Measurements from ENCODE around the gene NADSYN1. TPM values are rescaled to one million over a fixed set of nuclear protein-coding genes. Genes with fewer than 3 reads are reported as not detected.

The NADSYN1 gene
- total RNA-seq, 2 donors from 2014 or later = 117 to 129 TPM

DNA sequence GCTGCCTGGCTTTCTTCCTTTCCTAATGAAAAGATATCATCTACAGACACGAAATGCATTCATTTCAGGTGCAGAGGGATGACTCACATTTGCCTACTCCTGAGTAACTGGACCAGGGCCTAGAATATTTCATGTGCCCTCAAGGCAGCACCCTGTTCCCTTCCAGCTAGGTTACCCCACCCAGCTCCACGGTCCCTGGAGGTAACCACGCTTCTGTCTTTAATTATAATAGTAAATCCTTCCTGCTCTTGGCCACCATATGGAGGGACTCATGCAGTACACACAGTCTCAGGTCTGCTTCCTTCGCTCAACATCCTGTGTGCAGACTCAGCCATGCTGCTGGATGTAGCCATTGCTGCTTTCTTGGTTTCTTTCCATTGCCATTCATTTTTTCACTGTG is 27.1 kb upstream of the NADSYN1 start:
- H3K4me3 Mint-ChIP-seq = no peak overlapping the region
- no peak for ATAC-seq
- H3K27me3 Mint-ChIP-seq = no peaks in the 10 kb centered on the region
- H3K9me3 Mint-ChIP-seq = no peaks in the 10 kb centered on the region
- H3K36me3 Mint-ChIP-seq = no peaks in the 10 kb centered on the region
- DNase-seq (ENCODE audit: low spot score) = no peak
- peaks cover 0 to 5% of the 10 kb centered on the region in 2 donors for H3K4me1 Mint-ChIP-seq (ENCODE audit: low read depth in 2 of 2)
- H3K27ac Mint-ChIP-seq = no peak overlapping the region

DNA sequence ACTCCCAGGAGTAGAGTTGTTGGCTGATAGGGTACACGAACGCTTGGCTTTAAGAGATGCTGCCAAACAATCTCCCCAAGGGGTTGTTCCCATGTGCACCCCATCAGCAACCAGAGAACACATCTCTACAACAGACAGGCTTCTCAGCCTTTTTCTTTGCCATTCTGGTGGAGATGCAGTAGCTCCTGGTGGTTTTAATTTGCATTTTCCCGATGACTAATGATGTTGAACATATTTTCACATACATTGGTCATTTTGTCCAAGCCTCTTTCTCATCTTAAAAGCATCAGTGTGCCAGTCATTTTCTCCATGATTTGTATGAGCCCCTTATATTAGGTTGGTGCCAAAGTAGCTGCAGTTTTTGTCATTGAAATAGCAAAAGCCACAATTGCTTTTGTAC is 26.6 kb upstream of the NADSYN1 start:
- DNase-seq (ENCODE audit: low spot score) = no peak
- no peak overlapping the region for H3K27ac Mint-ChIP-seq
- H3K4me1 Mint-ChIP-seq (ENCODE audit: low read depth in 2 of 2) = peaks cover 0 to 5% of the 10 kb centered on the region in 2 donors
- ATAC-seq = no peak
- H3K4me3 Mint-ChIP-seq = no peak overlapping the region
- no peaks in the 10 kb centered on the region for H3K27me3 Mint-ChIP-seq
- H3K36me3 Mint-ChIP-seq = no peaks in the 10 kb centered on the region
- H3K9me3 Mint-ChIP-seq = no peaks in the 10 kb centered on the region

- H3K27ac Mint-ChIP-seq = no peak overlapping the region
Observed at GRCh38 chr11:71428861-71429435, 24.1 kb upstream of the NADSYN1 start.

GRCh38 chr11:71429701-71430100 is 23.3 kb upstream of the NADSYN1 start:
- H3K4me3 Mint-ChIP-seq = no peak overlapping the region
- no peaks in the 10 kb centered on the region for H3K36me3 Mint-ChIP-seq
- H3K4me1 Mint-ChIP-seq (ENCODE audit: low read depth in 2 of 2) = peaks cover 0 to 5% of the 10 kb centered on the region in 2 donors

More at GRCh38 chr11:71428861-71429435, 24.1 kb upstream of the NADSYN1 start:
- no peaks in the 10 kb centered on the region for H3K27me3 Mint-ChIP-seq
- H3K36me3 Mint-ChIP-seq = no peaks in the 10 kb centered on the region
- H3K4me3 Mint-ChIP-seq = no peak overlapping the region
- H3K4me1 Mint-ChIP-seq (ENCODE audit: low read depth in 2 of 2) = peaks cover 0 to 5% of the 10 kb centered on the region in 2 donors
- no peak for DNase-seq (ENCODE audit: low spot score)
- ATAC-seq = no peak
- no peaks in the 10 kb centered on the region for H3K9me3 Mint-ChIP-seq

DNA sequence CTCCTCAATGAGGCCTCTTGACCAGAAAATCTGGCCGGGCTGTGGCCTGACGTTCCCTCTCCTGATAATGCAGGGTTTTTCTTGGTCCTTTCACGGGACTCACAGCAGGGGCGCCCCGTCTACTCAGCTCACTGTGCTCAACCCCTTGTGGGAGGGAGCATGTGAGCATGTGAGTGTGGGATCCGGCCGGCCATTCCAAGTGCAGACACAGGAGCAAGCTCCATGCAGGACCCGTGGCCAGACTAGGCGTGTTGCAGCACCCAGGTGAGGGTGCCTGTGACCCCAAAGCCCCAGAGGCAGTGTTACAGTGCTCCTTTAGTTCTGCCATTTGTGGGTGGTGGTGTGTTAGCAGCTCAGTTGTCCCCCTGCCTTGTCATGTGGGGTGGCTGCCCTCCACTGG is 22.8 kb upstream of the NADSYN1 start:
- no peaks in the 10 kb centered on the region for H3K9me3 Mint-ChIP-seq
- no peaks in the 10 kb centered on the region for H3K27me3 Mint-ChIP-seq
- no peak overlapping the region for H3K4me3 Mint-ChIP-seq
- H3K27ac Mint-ChIP-seq = no peak overlapping the region
- peaks cover 0 to 5% of the 10 kb centered on the region in 2 donors for H3K4me1 Mint-ChIP-seq (ENCODE audit: low read depth in 2 of 2)
- DNase-seq (ENCODE audit: low spot score) = no peak
- ATAC-seq = no peak
- H3K36me3 Mint-ChIP-seq = no peaks in the 10 kb centered on the region

More at GRCh38 chr11:71429701-71430100, 23.3 kb upstream of the NADSYN1 start:
- H3K27me3 Mint-ChIP-seq = no peaks in the 10 kb centered on the region
- H3K27ac Mint-ChIP-seq = no peak overlapping the region
- no peaks in the 10 kb centered on the region for H3K9me3 Mint-ChIP-seq
- DNase-seq (ENCODE audit: low spot score) = no peak
- no peak for ATAC-seq

DNA sequence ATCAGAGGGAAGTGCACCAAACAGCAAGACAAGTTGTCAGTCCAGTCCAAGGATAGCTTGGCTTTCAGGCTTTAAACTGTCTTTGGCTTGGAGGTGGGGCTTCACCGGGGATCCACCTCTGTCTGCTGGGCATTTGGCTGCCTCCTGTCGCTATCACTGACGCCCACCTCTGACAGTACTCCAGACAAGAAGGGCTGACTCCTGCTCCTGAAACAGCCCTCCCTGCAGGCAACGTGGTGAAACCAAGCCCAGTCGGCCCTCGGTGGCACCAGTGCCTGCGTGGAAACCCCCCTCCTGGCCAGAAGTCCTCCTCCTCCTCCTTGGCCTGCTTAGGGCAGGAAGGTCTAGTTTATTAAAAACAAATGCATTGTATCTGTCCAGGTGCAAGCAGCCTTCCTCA is 21.7 kb upstream of the NADSYN1 start:
- H3K4me1 Mint-ChIP-seq (ENCODE audit: low read depth in 2 of 2) = peaks cover 0 to 5% of the 10 kb centered on the region in 2 donors
- H3K36me3 Mint-ChIP-seq = no peaks in the 10 kb centered on the region
- no peak overlapping the region for H3K4me3 Mint-ChIP-seq
- ATAC-seq = no peak
- H3K27ac Mint-ChIP-seq = no peak overlapping the region
- no peak for DNase-seq (ENCODE audit: low spot score)
- H3K9me3 Mint-ChIP-seq = no peaks in the 10 kb centered on the region
- no peaks in the 10 kb centered on the region for H3K27me3 Mint-ChIP-seq

DNA sequence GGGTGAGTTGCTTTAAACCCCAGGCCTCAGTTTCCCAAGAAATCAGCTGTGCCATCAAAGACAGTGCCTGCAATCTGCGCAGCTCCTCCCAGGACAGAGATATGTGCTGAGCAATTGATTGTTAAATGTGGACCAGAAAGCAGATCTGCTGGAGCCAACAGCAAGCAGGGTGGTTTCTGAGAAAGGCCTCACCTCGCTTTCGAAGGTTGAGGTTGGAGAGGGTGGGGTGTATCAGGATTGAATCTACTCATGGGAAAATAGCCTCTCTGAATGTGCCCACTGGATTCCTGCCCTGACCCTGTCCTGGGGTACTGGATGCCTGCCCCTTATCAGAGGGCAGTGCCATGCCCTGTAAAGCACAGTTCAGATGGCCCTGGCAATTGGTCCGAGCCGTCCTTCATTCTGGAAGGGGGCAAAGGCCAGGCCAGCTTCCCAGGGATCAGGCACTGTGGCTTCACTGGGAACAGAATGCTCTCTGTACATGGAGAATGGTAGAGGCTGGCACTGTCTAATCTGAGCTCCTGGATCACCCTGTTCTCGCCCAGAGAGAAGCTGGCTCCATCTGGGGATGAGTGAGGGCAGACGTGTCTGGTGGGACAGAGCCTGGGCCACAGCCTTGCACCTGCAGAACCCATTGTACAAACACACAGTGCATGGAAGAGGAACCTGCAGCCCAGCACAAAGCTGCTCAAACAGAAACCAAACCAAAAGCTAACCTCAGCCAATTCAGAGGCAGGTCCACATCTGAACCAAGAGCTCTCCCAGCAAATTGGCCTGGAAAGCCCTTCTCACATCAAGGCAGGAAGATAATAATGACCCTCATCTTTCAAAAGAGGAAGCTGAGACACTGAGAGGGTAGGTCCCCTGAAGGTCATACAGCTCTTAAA is 20.0 kb upstream of the NADSYN1 start:
- ATAC-seq (no peak), DNase-seq (ENCODE audit: low spot score) (no peak)
- Mint-ChIP-seq H3K9me3 (no peaks in the 10 kb centered on the region), H3K4me1 (ENCODE audit: low read depth in 2 of 2) (peaks cover 0 to 5% of the 10 kb centered on the region in 2 donors), H3K4me3 (no peak overlapping the region), H3K27me3 (no peaks in the 10 kb centered on the region), H3K27ac (no peak overlapping the region), H3K36me3 (no peaks in the 10 kb centered on the region)

DNA sequence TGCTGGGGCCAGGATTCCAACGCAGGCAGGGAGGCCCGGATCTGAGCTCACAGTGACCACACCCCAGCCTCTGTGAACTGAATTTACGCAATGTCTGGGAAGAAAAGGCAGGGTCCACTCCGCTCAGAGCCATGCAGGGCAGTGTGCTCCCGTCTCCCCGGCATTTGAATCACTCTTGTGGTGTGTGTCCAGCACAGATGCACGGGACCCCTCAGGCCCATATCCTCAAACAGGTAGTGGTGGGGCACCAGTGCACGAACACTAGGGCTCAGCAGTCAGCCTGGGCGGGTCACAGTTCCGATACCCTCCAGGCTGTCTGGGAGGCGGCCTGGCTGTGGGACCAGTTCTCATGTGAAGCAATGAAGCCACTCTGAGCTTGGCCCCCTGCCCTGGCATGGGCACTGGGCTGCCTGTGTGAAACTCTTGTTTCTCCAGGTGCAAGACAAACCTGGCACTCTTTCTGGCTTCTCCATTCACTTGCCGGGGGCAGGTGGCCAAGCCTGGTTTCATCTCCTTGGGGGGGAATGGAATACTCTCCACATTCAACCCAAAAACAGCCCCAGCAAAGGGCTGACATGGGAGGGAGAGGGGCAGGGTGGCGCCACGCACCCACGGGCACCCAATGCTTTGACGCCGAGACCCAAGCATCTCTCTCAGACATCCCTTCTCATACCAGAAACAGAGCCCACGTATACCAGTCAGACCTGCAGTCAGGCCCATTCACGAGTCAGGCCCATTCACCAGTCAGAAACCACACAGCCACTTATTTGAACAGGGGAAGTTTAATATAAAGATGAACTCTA is 19.2 kb upstream of the NADSYN1 start:
- Mint-ChIP-seq H3K27ac (no peak overlapping the region), H3K4me3 (no peak overlapping the region), H3K4me1 (ENCODE audit: low read depth in 2 of 2) (peaks cover 0 to 5% of the 10 kb centered on the region in 2 donors), H3K36me3 (no peaks in the 10 kb centered on the region), H3K9me3 (no peaks in the 10 kb centered on the region), H3K27me3 (no peaks in the 10 kb centered on the region)
- no peak for ATAC-seq
- DNase-seq (ENCODE audit: low spot score) = no peak

- ATAC-seq = no peak
- DNase-seq (ENCODE audit: low spot score) = no peak
- Mint-ChIP-seq H3K4me1 (ENCODE audit: low read depth in 2 of 2) (no peaks in the 10 kb centered on the region), H3K27me3 (no peaks in the 10 kb centered on the region), H3K4me3 (no peak overlapping the region), H3K36me3 (no peaks in the 10 kb centered on the region), H3K27ac (no peak overlapping the region), H3K9me3 (no peaks in the 10 kb centered on the region)
Observed at GRCh38 chr11:71434576-71435130, 18.4 kb upstream of the NADSYN1 start.

GRCh38 chr11:71435278-71435951 is 17.6 kb upstream of the NADSYN1 start:
- no peaks in the 10 kb centered on the region for H3K27me3 Mint-ChIP-seq
- peaks cover 0 to 7% of the 10 kb centered on the region in 2 donors for H3K4me1 Mint-ChIP-seq (ENCODE audit: low read depth in 2 of 2)
- DNase-seq (ENCODE audit: low spot score) (no peak), ATAC-seq (no peak)
- H3K36me3 Mint-ChIP-seq = no peaks in the 10 kb centered on the region
- H3K4me3 Mint-ChIP-seq = no peak overlapping the region
- H3K27ac Mint-ChIP-seq = no peak overlapping the region
- no peaks in the 10 kb centered on the region for H3K9me3 Mint-ChIP-seq

GRCh38 chr11:71436861-71437260 is 16.1 kb upstream of the NADSYN1 start:
- no peak overlapping the region for H3K4me3 Mint-ChIP-seq
- ATAC-seq = no peak
- no peak overlapping the region for H3K27ac Mint-ChIP-seq
- no peaks in the 10 kb centered on the region for H3K27me3 Mint-ChIP-seq
- no peaks in the 10 kb centered on the region for H3K36me3 Mint-ChIP-seq
- DNase-seq (ENCODE audit: low spot score) = no peak
- H3K4me1 Mint-ChIP-seq (ENCODE audit: low read depth in 2 of 2) = peaks cover 0 to 8% of the 10 kb centered on the region in 2 donors
- no peaks in the 10 kb centered on the region for H3K9me3 Mint-ChIP-seq

DNA sequence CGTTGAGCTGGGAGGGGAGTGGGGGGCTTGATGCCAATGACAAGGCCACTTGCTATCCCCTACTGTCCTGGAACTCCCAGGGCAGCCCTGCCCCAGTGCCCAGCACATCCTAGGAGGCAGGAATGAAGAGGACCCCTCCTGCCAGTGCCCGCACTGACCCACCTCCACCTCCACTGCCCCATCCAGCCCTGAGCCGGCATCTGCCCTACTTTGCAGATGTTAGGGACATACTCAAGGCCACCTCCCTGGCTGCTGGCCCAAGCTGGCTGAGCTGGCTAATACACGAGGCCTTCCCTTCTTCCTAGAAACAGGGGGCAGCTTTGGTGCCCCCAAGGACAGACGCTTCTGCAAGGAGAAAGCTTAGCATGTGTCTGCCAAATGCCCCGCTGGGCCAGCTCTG is 15.6 kb upstream of the NADSYN1 start:
- Mint-ChIP-seq H3K9me3 (no peaks in the 10 kb centered on the region), H3K27ac (no peak overlapping the region), H3K4me3 (no peak overlapping the region), H3K36me3 (no peaks in the 10 kb centered on the region), H3K27me3 (no peaks in the 10 kb centered on the region), H3K4me1 (ENCODE audit: low read depth in 2 of 2) (peaks cover 0 to 8% of the 10 kb centered on the region in 2 donors)
- no peak for ATAC-seq
- no peak for DNase-seq (ENCODE audit: low spot score)

DNA sequence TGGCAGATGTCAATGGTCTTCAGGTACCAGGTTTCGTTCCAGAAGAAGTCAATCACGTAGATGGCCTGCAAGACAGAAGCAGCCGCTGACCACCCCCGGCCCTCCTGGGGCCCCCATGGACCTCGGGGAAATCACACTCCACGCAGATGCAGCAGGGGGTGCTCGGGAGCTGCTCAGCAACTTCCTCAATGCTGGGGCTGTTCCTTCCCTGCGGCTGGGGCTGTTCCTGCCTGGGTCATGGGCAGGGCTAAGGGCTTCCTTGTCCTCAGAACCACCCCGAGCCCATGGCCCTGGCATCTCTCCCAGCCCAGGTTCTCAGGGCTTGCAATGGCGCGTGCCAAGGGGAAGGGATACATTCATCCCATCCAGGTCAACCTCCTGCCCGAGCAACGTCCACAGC is 15.1 kb upstream of the NADSYN1 start:
- no peaks in the 10 kb centered on the region for H3K27me3 Mint-ChIP-seq
- no peaks in the 10 kb centered on the region for H3K36me3 Mint-ChIP-seq

More for the DNA sequence above, 15.1 kb upstream of the NADSYN1 start:
- DNase-seq (ENCODE audit: low spot score) (no peak), ATAC-seq (no peak)
- Mint-ChIP-seq H3K27ac (no peak overlapping the region), H3K4me3 (no peak overlapping the region), H3K4me1 (ENCODE audit: low read depth in 2 of 2) (peaks cover 0 to 8% of the 10 kb centered on the region in 2 donors), H3K9me3 (no peaks in the 10 kb centered on the region)
